Chondrocyte (in vitro differentiated cells): Measurements from ENCODE around the gene LAMC3. TPM values are rescaled to one million over a fixed set of nuclear protein-coding genes. Genes with fewer than 3 reads are reported as not detected.

ENCODE experiments used
- DNase-seq: peaks from one replicate; pipeline ENCODE4 v3.0.0; 2021; ENCODE audit warnings: mixed read lengths, low spot score
- H3K27ac Mint-ChIP-seq: one replicate; pipeline ENCODE4 v1.8.0; 2021; ENCODE audit warnings: mild to moderate bottlenecking, moderate library complexity, mixed read lengths; ENCODE audit not compliant: unreplicated experiment
- H3K27me3 Mint-ChIP-seq: 2 replicates; pipeline ENCODE4 v1.8.0; 2021; ENCODE audit warnings: low read depth, mixed read lengths
- H3K36me3 Mint-ChIP-seq: 2 replicates; pipeline ENCODE4 v1.8.0; 2021; ENCODE audit warnings: low read depth, mixed read lengths
- H3K4me1 Mint-ChIP-seq: 2 replicates; pipeline ENCODE4 v1.8.0; 2021; ENCODE audit warnings: low read depth, mild to moderate bottlenecking, mixed read lengths
- H3K4me3 Mint-ChIP-seq: one replicate; pipeline ENCODE4 v1.8.0; 2021; ENCODE audit warnings: mild to moderate bottlenecking, moderate library complexity, mixed read lengths; ENCODE audit not compliant: unreplicated experiment
- H3K9me3 Mint-ChIP-seq: 2 replicates; pipeline ENCODE4 v1.8.0; 2021; ENCODE audit warnings: low read depth, mixed read lengths
- CTCF ChIP-seq: fragments of 200-600 bp; sonication (generic); IDR thresholded peaks from 2 replicates; pipeline ENCODE4 v1.5.0; 2021; ENCODE audit warnings: antibody characterized with exemption, mild to moderate bottlenecking, moderate library complexity
- total RNA-seq: library from RNA; stranded (reverse); gene quantifications from 3 replicates; pipeline ENCODE4 v1.2.1, GENCODE V29; 2021

Gene LAMC3
- total RNA-seq, 1 donor from 2014 or later: 1.2 TPM

GRCh38 chr9:130962418-130963316, 46.3 kb upstream of the LAMC3 start:
- peak overlapping the region; percentile 95 for H3K27ac Mint-ChIP-seq
- peak; percentile 34 for TF ChIP-seq CTCF
- no peak for DNase-seq
- H3K4me3 Mint-ChIP-seq: peak overlapping the region; percentile 46
- no peaks in the 10 kb centered on the region for H3K27me3 Mint-ChIP-seq
- peaks cover 9% of the 10 kb centered on the region for H3K9me3 Mint-ChIP-seq
- peaks cover 24% of the 10 kb centered on the region for H3K4me1 Mint-ChIP-seq
- H3K36me3 Mint-ChIP-seq: peaks cover 1% of the 10 kb centered on the region

- no peak for TF ChIP-seq CTCF
- Mint-ChIP-seq H3K27ac (peak overlapping the region; percentile 95), H3K36me3 (peaks cover 1% of the 10 kb centered on the region), H3K27me3 (no peaks in the 10 kb centered on the region), H3K4me3 (no peak overlapping the region), H3K4me1 (peaks cover 24% of the 10 kb centered on the region), H3K9me3 (peaks cover 9% of the 10 kb centered on the region)
- no peak for DNase-seq
Observed at GRCh38 chr9:130963337-130963908, 45.6 kb upstream of the LAMC3 start.

GRCh38 chr9:130963916-130964315, 45.1 kb upstream of the LAMC3 start:
- H3K36me3 Mint-ChIP-seq: peaks cover 1% of the 10 kb centered on the region
- peaks cover 9% of the 10 kb centered on the region for H3K9me3 Mint-ChIP-seq
- H3K4me3 Mint-ChIP-seq: no peak overlapping the region
- no peak overlapping the region for H3K27ac Mint-ChIP-seq
- DNase-seq: no peak
- no peak for TF ChIP-seq CTCF
- peaks cover 24% of the 10 kb centered on the region for H3K4me1 Mint-ChIP-seq
- no peaks in the 10 kb centered on the region for H3K27me3 Mint-ChIP-seq

GRCh38 chr9:130965680-130966079, 43.3 kb upstream of the LAMC3 start:
- no peak for DNase-seq
- no peak overlapping the region for H3K4me3 Mint-ChIP-seq
- H3K4me1 Mint-ChIP-seq: peaks cover 24% of the 10 kb centered on the region
- H3K36me3 Mint-ChIP-seq: peaks cover 1% of the 10 kb centered on the region
- no peak overlapping the region for H3K27ac Mint-ChIP-seq
- TF ChIP-seq CTCF: no peak
- peaks cover 9% of the 10 kb centered on the region for H3K9me3 Mint-ChIP-seq
- H3K27me3 Mint-ChIP-seq: no peaks in the 10 kb centered on the region

- Mint-ChIP-seq H3K27me3 (peaks cover 21% of the 10 kb centered on the region), H3K27ac (no peak overlapping the region), H3K9me3 (peaks cover 4% of the 10 kb centered on the region), H3K36me3 (no peaks in the 10 kb centered on the region), H3K4me1 (no peaks in the 10 kb centered on the region), H3K4me3 (no peak overlapping the region)
- no peak for DNase-seq
- TF ChIP-seq CTCF: no peak
Observed at GRCh38 chr9:130970052-130970451, 38.9 kb upstream of the LAMC3 start.
